Activated T-cell treated with anti-CD3 and anti-CD28 coated beads, Interleukin-2, amount 50 U/mL, for 4 hours (primary cell): ENCODE data around the gene NR2C1. TPM values are rescaled to one million over a fixed set of nuclear protein-coding genes. Genes with fewer than 3 reads are reported as not detected.

Experiments
- ATAC-seq, 2 donors: fragments of 200-7000 bp; cut with Tn5 transposase; one replicate each; pipeline ENCODE4 v1.10.0; 2021
- DNase-seq: peaks from one replicate; pipeline ENCODE4 v3.0.0-alpha.2; 2020
- H3K27me3 Mint-ChIP-seq: one replicate; pipeline ENCODE4 v1.8.0; 2021; ENCODE audit warnings: low read depth, mixed read lengths
- H3K36me3 Mint-ChIP-seq: one replicate; pipeline ENCODE4 v1.8.0; 2022; ENCODE audit warnings: mixed read lengths; ENCODE audit not compliant: insufficient read depth
- H3K4me1 Mint-ChIP-seq: one replicate; pipeline ENCODE4 v1.8.0; 2021; ENCODE audit warnings: low read depth, mixed read lengths
- H3K4me3 Mint-ChIP-seq: one replicate; pipeline ENCODE4 v1.8.0; 2021; ENCODE audit warnings: mild to moderate bottlenecking, moderate library complexity, mixed read lengths
- H3K9me3 Mint-ChIP-seq: one replicate; pipeline ENCODE4 v1.8.0; 2021; ENCODE audit warnings: mixed read lengths
- total RNA-seq, 3 donors: library from RNA; stranded (reverse); gene quantifications; one replicate each; pipeline ENCODE4 v1.2.1, GENCODE V29; 2021

The NR2C1 gene
- total RNA-seq, 3 donors from 2014 or later = 13.4 to 16.5 (median 14.1) TPM

GRCh38 chr12:95066091-95066855 is 7.1 kb downstream of the NR2C1 start:
- peaks cover 24% of the 10 kb centered on the region for H3K36me3 Mint-ChIP-seq

GRCh38 chr12:95060951-95061350 is 12.5 kb downstream of the NR2C1 start:
- no peak overlapping the region for H3K4me3 Mint-ChIP-seq
- H3K36me3 Mint-ChIP-seq = peaks cover 25% of the 10 kb centered on the region
- H3K9me3 Mint-ChIP-seq = no peaks in the 10 kb centered on the region
- ATAC-seq (no peak), DNase-seq (no peak)
- no peaks in the 10 kb centered on the region for H3K27me3 Mint-ChIP-seq
- H3K4me1 Mint-ChIP-seq = no peaks in the 10 kb centered on the region

More at GRCh38 chr12:95066091-95066855, 7.1 kb downstream of the NR2C1 start:
- ATAC-seq (no peak), DNase-seq (no peak)
- Mint-ChIP-seq H3K27me3 (no peaks in the 10 kb centered on the region), H3K9me3 (no peaks in the 10 kb centered on the region), H3K4me1 (peaks cover 10% of the 10 kb centered on the region), H3K4me3 (no peak overlapping the region)

GRCh38 chr12:95059984-95060383 is 13.4 kb downstream of the NR2C1 start:
- ATAC-seq (no peak), DNase-seq (no peak)
- no peaks in the 10 kb centered on the region for H3K9me3 Mint-ChIP-seq
- H3K27me3 Mint-ChIP-seq = no peaks in the 10 kb centered on the region
- H3K4me1 Mint-ChIP-seq = no peaks in the 10 kb centered on the region
- H3K4me3 Mint-ChIP-seq = no peak overlapping the region
- peaks cover 25% of the 10 kb centered on the region for H3K36me3 Mint-ChIP-seq

DNA sequence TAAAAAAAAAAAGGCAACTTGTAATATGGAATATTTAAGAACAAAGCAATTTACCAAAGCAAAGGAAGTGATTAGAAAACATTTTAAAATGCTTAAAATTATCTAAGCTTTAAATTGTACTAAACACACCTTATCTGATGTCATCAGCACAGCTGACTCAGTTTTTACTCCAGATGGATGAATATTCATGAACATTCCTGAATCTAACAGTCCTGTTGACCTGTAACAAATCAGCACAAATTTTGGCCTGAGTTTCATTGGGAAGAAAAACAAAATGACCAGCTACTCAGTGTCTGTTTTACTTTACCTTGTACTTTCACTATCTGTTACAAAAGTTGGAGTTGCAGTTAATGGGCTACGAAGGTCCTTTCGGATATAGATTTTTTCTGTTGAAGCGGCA is 16.0 kb downstream of the NR2C1 start:
- ATAC-seq = no peak
- no peaks in the 10 kb centered on the region for H3K27me3 Mint-ChIP-seq
- DNase-seq = no peak
- no peaks in the 10 kb centered on the region for H3K9me3 Mint-ChIP-seq
- peaks cover 21% of the 10 kb centered on the region for H3K36me3 Mint-ChIP-seq
- no peaks in the 10 kb centered on the region for H3K4me1 Mint-ChIP-seq
- no peak overlapping the region for H3K4me3 Mint-ChIP-seq

- Mint-ChIP-seq H3K27me3 (no peaks in the 10 kb centered on the region), H3K4me3 (no peak overlapping the region), H3K4me1 (no peaks in the 10 kb centered on the region), H3K9me3 (no peaks in the 10 kb centered on the region), H3K36me3 (peaks cover 19% of the 10 kb centered on the region)
- ATAC-seq = no peak
- no peak for DNase-seq
These were observed 18.4 kb downstream of the NR2C1 start for GRCh38 chr12:95055057-95055456.

DNA sequence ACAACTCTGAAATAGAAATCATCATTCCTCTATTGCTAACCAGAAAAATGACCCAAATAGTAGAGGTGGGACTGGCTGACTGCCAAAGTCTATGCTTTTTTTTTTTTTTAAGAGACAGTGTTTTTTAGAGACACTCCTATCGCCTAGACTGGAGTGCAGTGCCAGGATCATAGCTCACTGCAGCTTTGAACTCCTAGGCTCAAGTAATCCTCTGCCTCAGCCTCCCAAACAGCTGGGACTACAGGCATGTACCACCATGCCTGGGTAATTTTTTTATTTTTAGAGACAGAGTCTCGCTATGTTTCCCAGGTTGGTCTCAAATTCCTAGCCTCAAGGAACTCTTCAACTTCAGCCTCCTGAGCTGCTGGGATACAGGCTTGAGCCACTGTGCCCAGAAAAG is 19.2 kb downstream of the NR2C1 start:
- Mint-ChIP-seq H3K9me3 (no peaks in the 10 kb centered on the region), H3K36me3 (peaks cover 19% of the 10 kb centered on the region), H3K27me3 (no peaks in the 10 kb centered on the region), H3K4me3 (no peak overlapping the region), H3K4me1 (no peaks in the 10 kb centered on the region)
- no peak for DNase-seq
- no peak for ATAC-seq

GRCh38 chr12:95051241-95051640 is 22.2 kb downstream of the NR2C1 start:
- ATAC-seq (no peak), DNase-seq (no peak)
- peaks cover 26% of the 10 kb centered on the region for H3K36me3 Mint-ChIP-seq
- no peaks in the 10 kb centered on the region for H3K27me3 Mint-ChIP-seq
- no peak overlapping the region for H3K4me3 Mint-ChIP-seq
- H3K4me1 Mint-ChIP-seq = no peaks in the 10 kb centered on the region
- no peaks in the 10 kb centered on the region for H3K9me3 Mint-ChIP-seq

DNA sequence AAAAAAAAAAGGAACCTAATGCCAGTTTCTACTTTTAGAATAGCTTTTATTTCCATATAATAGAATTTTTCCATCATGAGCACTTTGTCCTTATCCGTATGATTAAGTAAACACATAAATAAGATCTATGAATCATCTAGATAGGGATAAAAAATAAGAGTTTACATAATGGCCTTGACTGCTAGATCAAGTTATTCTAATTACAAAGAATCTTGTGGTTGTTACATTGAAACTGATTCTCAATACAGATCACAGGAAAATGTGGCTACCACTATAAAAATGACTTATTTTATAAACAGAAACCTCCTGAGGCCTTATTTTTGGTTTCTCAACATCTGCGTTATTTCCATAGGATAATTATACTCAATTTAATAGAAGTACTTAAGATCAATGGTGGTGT is 35.5 kb downstream of the NR2C1 start:
- Mint-ChIP-seq H3K27me3 (no peaks in the 10 kb centered on the region), H3K4me1 (peaks cover 22% of the 10 kb centered on the region), H3K4me3 (no peak overlapping the region), H3K36me3 (peaks cover 16% of the 10 kb centered on the region), H3K9me3 (no peaks in the 10 kb centered on the region)
- DNase-seq = no peak
- ATAC-seq = no peak

- ATAC-seq = no peak
- H3K36me3 Mint-ChIP-seq = peaks cover 10% of the 10 kb centered on the region
These were observed 38.7 kb downstream of the NR2C1 start for GRCh38 chr12:95034750-95035149.

GRCh38 chr12:95022477-95022876 is 50.9 kb downstream of the NR2C1 start:
- Mint-ChIP-seq H3K9me3 (no peaks in the 10 kb centered on the region), H3K4me3 (no peak overlapping the region), H3K36me3 (peaks cover 13% of the 10 kb centered on the region), H3K27me3 (no peaks in the 10 kb centered on the region), H3K4me1 (peaks cover 2% of the 10 kb centered on the region)
- no peak for ATAC-seq
- DNase-seq = no peak

More at GRCh38 chr12:95034750-95035149, 38.7 kb downstream of the NR2C1 start:
- DNase-seq = no peak
- peaks cover 14% of the 10 kb centered on the region for H3K4me1 Mint-ChIP-seq
- no peaks in the 10 kb centered on the region for H3K27me3 Mint-ChIP-seq
- no peak overlapping the region for H3K4me3 Mint-ChIP-seq
- no peaks in the 10 kb centered on the region for H3K9me3 Mint-ChIP-seq

- ATAC-seq (no peak), DNase-seq (no peak)
- H3K4me3 Mint-ChIP-seq = no peak overlapping the region
- H3K4me1 Mint-ChIP-seq = peaks cover 2% of the 10 kb centered on the region
- H3K9me3 Mint-ChIP-seq = peaks cover 5% of the 10 kb centered on the region
- peaks cover 12% of the 10 kb centered on the region for H3K36me3 Mint-ChIP-seq
- no peaks in the 10 kb centered on the region for H3K27me3 Mint-ChIP-seq
These were observed 55.9 kb downstream of the NR2C1 start for GRCh38 chr12:95017482-95017881.

GRCh38 chr12:95016120-95016519 is 57.3 kb downstream of the NR2C1 start:
- DNase-seq = no peak
- ATAC-seq = no peak
- Mint-ChIP-seq H3K9me3 (peaks cover 5% of the 10 kb centered on the region), H3K27me3 (no peaks in the 10 kb centered on the region), H3K36me3 (peaks cover 9% of the 10 kb centered on the region), H3K4me3 (no peak overlapping the region), H3K4me1 (peaks cover 2% of the 10 kb centered on the region)

GRCh38 chr12:95014554-95014953 is 58.9 kb downstream of the NR2C1 start:
- Mint-ChIP-seq H3K4me3 (no peak overlapping the region), H3K4me1 (peaks cover 2% of the 10 kb centered on the region), H3K36me3 (peaks cover 6% of the 10 kb centered on the region), H3K27me3 (no peaks in the 10 kb centered on the region), H3K9me3 (peaks cover 5% of the 10 kb centered on the region)
- ATAC-seq (no peak), DNase-seq (no peak)

- DNase-seq = no peak
- H3K4me1 Mint-ChIP-seq = peaks cover 26% of the 10 kb centered on the region
- peaks cover 16% of the 10 kb centered on the region for H3K9me3 Mint-ChIP-seq
- no peaks in the 10 kb centered on the region for H3K27me3 Mint-ChIP-seq
- H3K36me3 Mint-ChIP-seq = peaks cover 5% of the 10 kb centered on the region
- no peak overlapping the region for H3K4me3 Mint-ChIP-seq
- ATAC-seq = no peak
These were observed 67.2 kb downstream of the NR2C1 start for GRCh38 chr12:95006206-95006605.

- Mint-ChIP-seq H3K4me1 (peaks cover 40% of the 10 kb centered on the region), H3K27me3 (no peaks in the 10 kb centered on the region), H3K4me3 (peak overlapping the region; percentile 65), H3K9me3 (peaks cover 16% of the 10 kb centered on the region), H3K36me3 (peaks cover 10% of the 10 kb centered on the region)
- DNase-seq (no peak), ATAC-seq (no peak)
These were observed 68.8 kb downstream of the NR2C1 start for GRCh38 chr12:95004610-95005009.
